BJ (cell line): ENCODE results near the gene SCAF4. TPM values are rescaled to one million over a fixed set of nuclear protein-coding genes. Genes with fewer than 3 reads are reported as not detected.
"Not testable (repeated sequence)": the region's sequence is repeated elsewhere in the genome, so short reads cannot be mapped to it uniquely, and the experiment has no call there.

ENCODE experiments used
- CTCF ChIA-PET: fragments of 350-600 bp; formaldehyde crosslinking; extraction: SDS; loops from one replicate; lab custom pipeline; 2021; ENCODE audit warnings: antibody characterized with exemption, inconsistent platforms; lab: Yijun Ruan, JAX
- POLR2A ChIA-PET: fragments of 300-600 bp; sonication (Branson Sonifier 250); formaldehyde crosslinking; extraction: SDS; loops from one replicate; lab custom pipeline; 2021; ENCODE audit warnings: antibody characterized with exemption; lab: Charles Lee
- DNase-seq: peaks from one replicate; pipeline ENCODE4 v3.0.0-alpha.2; 2011; ENCODE audit warnings: low read depth
- H3K27me3 ChIP-seq: 2 replicates; pipeline ENCODE4 v1.6.0; 2011; ENCODE audit warnings: low read length; ENCODE audit not compliant: control insufficient read depth, insufficient read depth
- H3K36me3 ChIP-seq: 2 replicates; pipeline ENCODE4 v1.5.1; 2011; ENCODE audit warnings: low read length; ENCODE audit not compliant: control insufficient read depth, insufficient read depth
- H3K4me3 ChIP-seq: 2 replicates; pipeline ENCODE4 v1.5.1; 2011; ENCODE audit warnings: low read depth, mild to moderate bottlenecking, control low read depth, low read length
- CTCF ChIP-seq: IDR thresholded peaks from 2 replicates; pipeline ENCODE4 v1.5.1; 2011; ENCODE audit warnings: low read depth, mild to moderate bottlenecking, control low read depth, inconsistent platforms, low read length, moderate library complexity; ENCODE audit not compliant: insufficient read depth
- polyA plus RNA-seq: library from polyadenylated mRNA; depleted of rRNA; stranded (reverse); fragments of >200 nt; gene quantifications from 2 replicates; pipeline ENCODE4 v1.2.3, GENCODE V29; 2011

Gene SCAF4
- polyA plus RNA-seq, 1 experiment, result 4.1 TPM

- CTCF ChIA-PET, result no interaction called here
- H3K36me3 ChIP-seq, result peaks cover 11% of the 10 kb centered on the region
- POLR2A ChIA-PET, result no interaction called here
- TF ChIP-seq CTCF, result no peak
- DNase-seq, result no peak
- H3K27me3 ChIP-seq, result no peaks in the 10 kb centered on the region
- H3K4me3 ChIP-seq, result no peak overlapping the region
Observed at GRCh38 chr21:31668651-31669491, 63.0 kb downstream of the SCAF4 start.

- no peak overlapping the region for H3K4me3 ChIP-seq
- ChIA-PET POLR2A (no interaction called here), CTCF (interaction anchor here (1.3 kb wide), 1 partner anchor 11 kb away, joined by 3 read pairs; no protein-coding TSS in a partner anchor)
- TF ChIP-seq CTCF, result no peak
- DNase-seq, result no peak
- H3K36me3 ChIP-seq, result peaks cover 15% of the 10 kb centered on the region
- H3K27me3 ChIP-seq, result no peaks in the 10 kb centered on the region
Observed at GRCh38 chr21:31667639-31668038, 64.3 kb downstream of the SCAF4 start.

- Histone ChIP-seq H3K36me3 (peaks cover 15% of the 10 kb centered on the region), H3K4me3 (no peak overlapping the region), H3K27me3 (no peaks in the 10 kb centered on the region)
- CTCF ChIA-PET, result interaction anchor here (0.6 to 1.3 kb wide), 2 partner anchors 11 to 1485 kb away, joined by 3 to 4 read pairs; no protein-coding TSS in a partner anchor
- no peak for DNase-seq
- POLR2A ChIA-PET, result no interaction called here
- TF ChIP-seq CTCF, result no peak
Observed at GRCh38 chr21:31667132-31667531, 64.8 kb downstream of the SCAF4 start.

- no peak for TF ChIP-seq CTCF
- ChIA-PET CTCF (interaction anchor here (0.6 to 1.3 kb wide), 2 partner anchors 12 to 1485 kb away, joined by 3 to 4 read pairs; no protein-coding TSS in a partner anchor), POLR2A (no interaction called here)
- Histone ChIP-seq H3K4me3 (no peak overlapping the region), H3K27me3 (no peaks in the 10 kb centered on the region), H3K36me3 (peaks cover 13% of the 10 kb centered on the region)
- no peak for DNase-seq
Observed at GRCh38 chr21:31666445-31667010, 65.4 kb downstream of the SCAF4 start.

- POLR2A ChIA-PET, DNase-seq, H3K4me3 ChIP-seq, H3K27me3 ChIP-seq, CTCF ChIA-PET: not testable (repeated sequence)
- peaks cover 10% of the 10 kb centered on the region for H3K36me3 ChIP-seq
Observed at GRCh38 chr21:31665869-31666268, 66.0 kb downstream of the SCAF4 start.
